ENCODE measurements around the gene CLMP. TPM values are rescaled to one million over a fixed set of nuclear protein-coding genes. Genes with fewer than 3 reads are reported as not detected.

Gene CLMP, protein sequence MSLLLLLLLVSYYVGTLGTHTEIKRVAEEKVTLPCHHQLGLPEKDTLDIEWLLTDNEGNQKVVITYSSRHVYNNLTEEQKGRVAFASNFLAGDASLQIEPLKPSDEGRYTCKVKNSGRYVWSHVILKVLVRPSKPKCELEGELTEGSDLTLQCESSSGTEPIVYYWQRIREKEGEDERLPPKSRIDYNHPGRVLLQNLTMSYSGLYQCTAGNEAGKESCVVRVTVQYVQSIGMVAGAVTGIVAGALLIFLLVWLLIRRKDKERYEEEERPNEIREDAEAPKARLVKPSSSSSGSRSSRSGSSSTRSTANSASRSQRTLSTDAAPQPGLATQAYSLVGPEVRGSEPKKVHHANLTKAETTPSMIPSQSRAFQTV
- total RNA-seq, result 9.2 and 11.0 TPM in 2 replicates

DNA sequence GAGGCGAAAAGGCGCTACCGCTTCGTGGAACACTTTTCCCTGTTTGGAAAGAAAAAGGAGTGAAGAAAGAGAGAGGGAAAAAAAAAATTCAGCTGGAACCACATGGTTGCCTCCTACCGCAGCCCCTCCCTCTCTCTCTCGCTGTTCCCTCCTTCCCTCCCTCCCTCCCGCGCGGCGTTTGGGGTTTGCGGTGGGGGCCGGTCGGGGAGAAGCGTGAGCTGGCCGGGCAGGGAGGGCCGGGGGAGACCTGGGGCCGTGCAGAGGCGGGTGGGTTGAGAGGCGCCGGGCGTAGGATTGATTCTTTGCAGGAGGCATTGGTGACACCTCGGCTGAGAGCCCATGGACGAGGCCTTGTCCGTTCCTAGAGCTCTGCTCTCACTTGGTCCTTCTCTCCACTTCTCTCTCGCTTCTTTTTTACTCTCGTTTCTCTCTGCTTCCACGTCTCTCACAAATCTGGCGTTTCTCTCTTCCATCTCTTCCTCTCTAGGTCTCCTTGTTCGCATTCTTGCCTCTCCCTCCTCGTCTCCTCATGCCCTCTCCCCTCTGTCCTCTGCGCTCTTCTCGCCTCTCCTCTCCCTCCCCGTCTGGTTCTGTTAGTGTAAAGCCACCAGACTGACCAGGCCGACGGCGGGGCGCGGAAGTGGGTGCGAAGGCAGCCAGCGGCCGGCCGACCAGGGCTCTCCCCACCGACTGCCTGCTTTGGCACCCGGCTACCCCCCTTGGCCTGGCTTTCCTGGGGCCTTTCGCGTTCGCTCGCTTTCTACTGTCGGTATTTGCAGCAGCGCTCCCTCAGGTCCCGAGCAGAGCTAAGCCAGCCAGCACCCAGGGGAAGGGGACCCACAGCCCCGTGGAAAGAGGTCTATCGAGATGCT lies at the start of gene CLMP:
Gene CLMP, minus strand, starts transcription at position 61 of the 872 bp plus-strand sequence. CDS start 308 bp downstream, outside the sequence.

DNA sequence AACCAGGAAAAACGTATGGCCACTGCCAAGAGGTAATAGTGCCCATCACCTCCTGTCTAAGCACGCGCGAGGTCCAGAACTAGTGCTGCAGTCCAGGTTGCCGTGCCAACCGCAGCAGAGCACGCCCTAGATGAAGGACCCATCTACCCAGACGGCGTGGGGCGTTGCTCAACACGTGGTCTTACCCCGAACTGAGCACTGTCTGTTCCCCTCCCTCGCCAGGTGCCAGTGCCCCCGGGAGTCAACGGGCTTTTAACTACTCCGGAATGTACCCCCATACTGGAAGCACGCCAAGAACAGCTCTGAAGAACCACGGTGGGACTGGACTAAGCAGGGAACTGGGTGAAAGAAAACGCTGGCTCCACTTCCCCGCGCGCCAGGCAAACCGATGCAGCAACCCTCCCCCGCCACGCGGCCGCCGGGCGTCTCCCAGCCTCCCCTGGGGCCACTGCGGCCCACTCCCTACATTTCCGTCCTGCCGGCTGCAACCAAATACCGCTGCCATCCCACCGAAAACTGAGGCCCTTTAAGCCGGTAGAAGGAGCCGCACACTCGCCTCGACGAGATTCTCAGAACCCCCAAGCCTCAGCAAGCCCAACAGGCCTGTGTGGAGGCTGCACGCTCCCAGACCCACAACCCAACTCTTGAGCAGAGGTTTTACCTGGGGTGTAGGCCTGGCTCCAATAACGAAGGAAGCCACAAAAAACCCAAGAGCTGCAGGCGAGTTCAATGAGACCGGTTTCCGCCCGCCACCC lies 133.5 kb downstream of the CLMP start, which contains the start of gene HSPA8:
Gene HSPA8, minus strand, starts transcription at position 734 of the 755 bp plus-strand sequence. CDS start 812 bp downstream, outside the sequence.

Small RNA genes lying within 50 kb of the gene (small RNA-seq; reads per million reads assigned to genes)
- gene RPL31P47 (not detected), gene SNORD14C (not detected), gene SNORD14D (not detected), gene SNORD14E (441 reads per million, percentile 99 among the genes with 10 or more reads in this experiment)

Other genes with a start within 250 kb of the CLMP start
- gene BSX, start 213.4 kb downstream of the CLMP start, total RNA-seq, result not detected in 2 replicates
- 3,673 and 3,915 TPM in 2 replicates for gene HSPA8, start 133.1 kb downstream of the CLMP start, total RNA-seq
- gene GRAMD1B, start 235.0 kb upstream of the CLMP start, total RNA-seq, result 5.5 and 11.6 TPM in 2 replicates

Data from thoracic aorta endothelial cell (primary cell).